DMS153 treated with DMSO at 0.1 percent for 48 hours (cell line): ENCODE measurements around the gene NOVA2.
"Not testable (repeated sequence)": the region's sequence is repeated elsewhere in the genome, so short reads cannot be mapped to it uniquely, and the experiment has no call there.

Experiments used
- DNase-seq: peaks from one replicate; lab custom pipeline; 2025; ENCODE audit not compliant: unreplicated experiment; lab: John Stamatoyannopoulos, UW

The NOVA2 gene

DNA sequence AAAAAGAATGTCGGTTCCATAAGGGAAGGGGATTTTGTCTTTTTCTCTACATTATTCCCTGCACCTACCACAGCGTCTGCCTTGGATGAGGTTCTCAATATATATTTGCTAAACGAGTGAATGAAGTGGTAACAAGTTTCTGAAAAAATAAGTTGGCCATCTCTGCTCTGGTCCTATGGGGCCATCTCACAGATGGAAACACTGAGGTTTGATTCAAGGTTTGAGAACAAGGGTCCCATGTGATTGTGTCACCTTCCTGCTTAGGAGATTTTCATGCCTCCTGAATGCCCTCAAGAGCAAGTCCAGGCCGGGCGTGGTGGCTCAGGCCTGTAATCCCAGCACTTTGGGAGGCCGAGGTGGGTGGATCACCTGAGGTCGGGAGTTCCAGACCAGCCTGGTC is 74.4 kb downstream of the NOVA2 start:
- no peak for DNase-seq

DNA sequence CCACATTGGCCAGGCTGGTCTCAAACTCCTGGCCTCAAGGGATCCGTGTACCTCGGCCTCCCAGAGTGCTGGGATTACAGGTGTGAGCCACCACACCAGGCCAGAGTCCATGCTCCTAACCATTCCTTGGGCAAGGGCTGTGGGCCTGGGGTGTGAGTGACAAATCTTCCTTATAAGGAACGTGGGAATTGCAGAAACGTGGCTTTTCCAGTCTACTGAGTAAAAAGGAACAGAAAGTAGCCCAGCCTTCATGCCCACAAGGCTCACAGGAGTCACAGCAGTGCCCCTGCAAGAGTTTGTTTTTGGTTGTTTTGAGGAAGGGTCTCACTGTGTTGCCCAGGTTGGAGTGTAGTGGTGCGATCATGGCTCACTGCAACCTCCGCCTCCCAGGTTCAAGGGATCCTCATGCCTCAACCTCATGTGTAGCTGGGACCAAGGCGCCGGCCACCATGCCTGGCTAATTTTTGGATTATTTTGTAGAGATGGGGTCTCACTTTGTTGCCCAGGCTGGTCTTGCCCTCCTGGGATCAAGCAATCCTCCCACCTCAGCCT is 76.3 kb downstream of the NOVA2 start:
- DNase-seq, result no peak

DNA sequence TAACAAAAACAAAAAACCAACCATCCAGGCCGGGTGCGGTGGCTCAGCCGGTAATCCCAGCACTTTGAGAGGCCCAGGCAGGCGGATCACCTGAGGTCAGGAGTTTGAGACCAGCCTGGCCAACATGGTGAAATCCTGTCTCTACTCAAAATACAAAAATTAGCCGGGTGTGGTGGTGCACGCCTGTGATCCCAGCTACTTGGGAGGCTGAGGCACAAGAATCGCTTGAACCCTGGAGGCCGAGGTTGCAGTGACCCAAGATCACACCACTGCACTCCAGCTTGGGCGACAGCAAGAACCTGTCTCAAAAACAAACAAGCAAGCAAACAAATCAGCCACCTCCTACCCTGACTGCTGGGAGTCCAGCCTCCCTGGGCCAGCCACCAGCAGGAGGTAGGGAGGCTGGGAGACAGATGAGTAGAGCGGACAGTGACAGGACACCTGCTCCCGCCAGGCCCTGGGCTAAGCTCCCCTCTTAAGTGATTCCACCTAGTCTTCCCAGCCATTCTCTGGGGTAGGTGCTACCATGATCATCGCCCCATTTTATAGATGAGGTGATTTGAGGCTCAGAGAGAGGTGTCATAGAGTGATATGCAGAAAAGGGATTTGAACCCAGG is 77.6 kb downstream of the NOVA2 start:
- DNase-seq, result not testable (repeated sequence)

DNA sequence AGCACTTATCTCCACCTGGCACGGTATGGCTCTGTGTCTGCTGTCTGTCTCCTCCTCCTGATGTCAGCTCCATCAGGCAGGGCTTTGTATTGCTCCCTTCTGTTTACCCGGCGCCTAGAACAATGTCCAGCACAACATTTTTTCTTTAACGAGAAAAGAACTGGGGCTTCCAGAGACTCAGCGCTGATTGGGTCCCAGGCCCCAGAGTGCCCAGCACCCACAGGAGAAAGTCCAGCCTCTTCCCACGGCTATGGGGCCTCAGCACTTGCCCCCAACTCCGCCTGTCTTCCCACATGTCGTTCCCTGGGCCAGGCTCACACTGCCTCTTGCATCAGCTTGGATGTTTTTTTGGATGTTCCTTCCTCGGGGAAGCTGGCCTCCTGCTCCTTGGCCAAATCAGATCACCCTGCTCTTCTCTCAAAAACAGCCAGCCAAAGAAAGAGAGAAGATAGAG is 78.1 kb downstream of the NOVA2 start:
- DNase-seq, result no peak

DNA sequence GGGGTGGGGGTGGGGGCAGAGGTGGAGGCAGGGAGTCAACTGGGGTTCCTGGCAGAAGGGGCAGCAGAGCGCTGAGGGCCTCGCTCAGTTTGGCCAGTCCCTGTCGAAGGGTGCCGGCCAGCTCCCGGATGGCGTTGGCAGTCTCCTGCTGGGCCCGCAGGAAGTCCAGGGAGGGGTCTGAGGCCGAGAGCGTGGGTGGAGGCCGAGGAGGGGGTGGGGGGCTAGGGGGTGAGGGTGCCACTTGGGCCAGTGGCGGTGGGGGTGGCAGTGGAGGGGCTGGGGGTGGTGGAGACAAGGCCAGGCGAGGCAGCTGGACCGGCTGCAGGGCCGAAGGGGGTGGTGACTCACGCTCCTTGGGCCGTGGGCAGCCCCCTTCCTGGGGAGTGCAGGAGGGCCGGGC is 82.8 kb downstream of the NOVA2 start:
- no peak for DNase-seq

DNA sequence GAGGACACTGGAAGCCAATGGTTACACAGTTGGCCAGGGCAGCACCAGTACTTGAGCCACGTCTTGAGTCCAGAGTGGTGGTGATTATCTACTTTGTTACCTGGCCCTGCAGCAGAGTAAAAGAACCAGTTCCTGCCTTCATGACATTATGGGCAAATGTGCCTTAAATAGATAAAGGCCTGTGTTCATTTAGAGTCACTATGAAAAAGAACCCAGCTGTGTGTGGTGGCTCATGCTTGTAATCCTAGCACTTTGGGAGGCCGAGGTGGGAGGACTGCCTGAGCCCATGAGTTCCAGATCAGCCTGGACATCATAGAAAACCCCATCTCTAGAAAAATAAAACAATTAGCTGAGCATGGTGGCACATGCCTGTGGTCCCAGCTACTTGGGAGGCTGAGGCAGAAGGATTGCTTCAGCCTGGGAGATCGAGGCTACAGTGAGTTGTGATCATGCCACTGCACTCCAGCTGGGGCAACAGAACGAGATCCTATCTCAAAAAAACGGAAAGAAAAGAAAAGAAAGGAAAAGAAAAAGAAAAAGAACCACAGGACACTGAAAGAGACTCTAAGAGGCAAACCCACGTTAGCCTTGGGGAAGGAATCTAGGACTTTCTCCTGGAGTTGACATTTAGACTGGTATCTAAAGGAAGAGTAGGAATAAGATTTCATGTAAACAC is 84.3 kb downstream of the NOVA2 start:
- no peak for DNase-seq

DNA sequence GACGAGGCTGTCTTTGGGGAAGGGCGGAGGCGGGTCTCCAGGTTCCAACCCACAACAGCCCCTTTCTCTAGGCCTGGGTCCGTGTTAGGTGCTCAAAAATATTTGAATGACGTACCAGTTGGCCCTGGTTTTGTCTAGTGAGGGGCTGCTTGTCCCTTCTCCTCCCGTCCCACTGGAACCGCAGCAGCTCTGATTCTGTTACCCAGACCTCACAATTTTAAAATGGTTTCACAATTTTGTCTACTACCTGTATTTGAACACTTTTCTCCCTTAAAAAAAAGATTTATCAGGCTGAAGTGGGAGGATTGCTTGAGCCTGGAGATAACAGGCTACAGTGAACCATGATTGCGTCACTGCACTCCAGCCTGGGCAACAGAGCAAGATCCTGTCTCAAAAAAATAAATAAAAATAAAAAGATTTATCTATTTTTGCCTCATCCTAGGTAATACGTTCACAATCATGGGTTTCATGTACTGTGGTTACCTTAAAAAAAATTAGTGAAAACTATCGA is 86.4 kb downstream of the NOVA2 start:
- DNase-seq, result no peak

DNA sequence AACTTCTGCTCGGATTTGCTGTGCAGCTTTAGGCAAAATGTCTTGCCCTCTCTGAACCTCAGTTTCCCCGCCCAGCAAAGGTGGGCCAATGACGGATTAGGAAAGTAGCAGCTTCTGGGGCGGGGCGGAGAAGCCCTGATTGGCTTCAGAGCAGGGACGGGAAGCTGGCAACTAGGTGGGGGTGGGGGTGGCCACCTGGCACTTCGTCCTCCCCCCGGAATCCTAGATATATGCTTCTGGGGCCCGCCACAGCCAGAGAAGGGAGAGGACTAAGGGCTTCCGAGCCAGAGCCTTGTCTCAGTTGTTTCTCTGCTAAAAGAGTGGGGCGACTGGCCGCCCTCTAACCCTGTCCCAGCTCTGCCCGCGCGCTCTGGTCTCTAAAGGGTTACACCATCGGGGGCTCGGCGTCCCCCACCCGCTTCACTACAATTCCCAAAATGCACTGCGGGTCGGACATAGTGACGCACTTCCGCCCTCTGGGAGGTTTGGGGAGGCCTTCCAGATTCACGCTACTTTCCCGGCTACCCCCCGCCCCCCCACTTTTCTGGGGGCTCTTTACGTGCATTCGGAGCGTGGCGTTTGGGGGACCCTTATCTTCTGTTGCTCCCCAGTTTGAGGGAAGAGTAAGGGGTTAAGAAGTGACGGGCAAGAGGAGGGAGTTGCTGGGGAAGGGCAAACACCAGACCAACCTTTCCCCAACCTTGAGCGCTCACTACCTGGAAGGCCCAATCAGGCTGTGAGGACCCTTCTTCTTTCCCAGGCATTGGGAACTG is 87.1 kb downstream of the NOVA2 start:
- peak; percentile 71 for DNase-seq

DNA sequence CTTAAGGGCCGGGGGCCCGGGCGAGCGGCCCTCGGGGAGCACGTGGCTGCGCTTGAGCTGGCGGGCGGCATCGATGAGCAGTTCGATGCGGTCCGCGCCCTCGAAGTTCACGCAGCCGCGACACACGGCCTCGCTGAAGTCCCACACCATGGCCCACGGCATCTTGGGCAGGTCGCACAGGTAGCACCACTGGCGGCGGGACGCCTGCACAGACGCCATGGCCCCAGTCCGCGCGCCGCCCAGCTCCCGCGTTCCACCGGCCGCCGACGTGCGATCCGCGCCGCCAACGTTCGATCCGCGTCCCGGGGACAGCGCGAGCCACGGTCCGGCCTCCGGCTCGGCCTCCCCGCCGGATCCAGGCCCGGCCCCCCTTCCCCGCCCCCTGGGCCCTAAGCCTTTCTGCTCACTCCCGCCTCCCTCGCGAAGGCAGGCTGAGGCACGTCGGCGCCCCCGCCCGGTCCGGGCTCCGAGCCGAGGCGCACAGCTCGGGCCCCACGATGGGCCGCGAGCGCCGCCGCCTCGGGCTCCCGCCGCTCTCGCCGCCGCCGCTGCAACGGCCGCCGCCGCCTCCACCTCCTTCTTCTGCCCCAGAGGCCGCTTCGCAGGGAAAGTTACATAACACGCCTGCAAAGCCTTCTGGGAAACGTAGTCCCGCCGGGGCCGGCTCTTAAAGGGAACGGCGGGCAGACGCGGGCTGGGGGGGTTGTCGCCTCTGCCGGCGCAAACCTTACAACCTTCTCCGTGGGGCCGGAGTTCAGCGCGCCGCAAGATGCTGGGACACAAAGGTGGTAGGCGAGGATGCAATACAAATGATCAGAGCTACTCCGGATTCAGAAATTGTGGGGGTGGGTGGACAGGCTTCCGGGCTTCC is 87.9 kb downstream of the NOVA2 start, which contains the start of gene IRF2BP1:
Gene IRF2BP1 (minus strand): TSS at position 586 of the 871 bp plus-strand sequence. CDS start 367 bp downstream, at position 219.
- peak; percentile 75 for DNase-seq

DNA sequence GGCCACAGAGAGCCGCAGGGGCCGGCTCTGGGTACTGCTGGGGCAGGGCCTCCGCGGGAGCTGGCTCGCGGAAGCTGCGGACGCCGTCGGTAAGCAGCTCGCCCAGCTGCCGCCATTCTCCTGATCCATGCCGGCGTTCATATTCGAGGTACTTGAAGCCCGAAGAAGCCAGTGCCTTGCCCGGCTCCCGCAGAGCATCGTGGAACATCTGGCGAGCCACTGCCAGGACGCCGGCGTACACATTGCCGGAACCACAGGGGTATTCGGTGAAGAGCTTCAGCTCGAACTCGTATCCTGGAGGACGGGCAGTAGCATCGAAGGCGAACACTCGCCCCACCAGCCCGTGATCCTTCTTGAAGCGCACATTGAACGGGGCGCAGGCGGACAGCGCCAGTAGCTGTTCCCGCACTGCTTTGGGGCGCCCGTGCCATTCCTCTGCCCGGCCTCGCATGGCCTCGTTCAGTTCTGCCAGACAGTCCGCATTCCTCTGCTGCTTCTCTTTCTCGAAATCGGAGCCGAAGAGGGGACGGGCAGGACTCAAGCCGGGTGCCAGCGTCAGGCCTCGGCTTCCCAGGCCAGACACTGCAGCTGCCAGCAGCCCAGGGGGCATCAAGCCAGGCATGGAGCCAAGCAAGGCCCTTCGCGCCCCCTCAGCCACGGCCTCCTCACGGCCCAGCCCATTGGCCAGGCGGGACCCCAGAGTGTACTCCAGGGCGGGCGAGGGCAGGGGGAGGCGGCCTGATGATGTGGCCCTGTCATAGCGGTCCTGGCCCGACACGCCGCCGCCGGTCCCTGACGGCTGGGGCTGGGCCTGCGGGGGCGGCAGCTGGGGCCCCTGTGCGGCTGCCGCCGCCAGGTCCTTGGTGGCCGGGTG is 88.7 kb downstream of the NOVA2 start:
- no peak for DNase-seq

DNA sequence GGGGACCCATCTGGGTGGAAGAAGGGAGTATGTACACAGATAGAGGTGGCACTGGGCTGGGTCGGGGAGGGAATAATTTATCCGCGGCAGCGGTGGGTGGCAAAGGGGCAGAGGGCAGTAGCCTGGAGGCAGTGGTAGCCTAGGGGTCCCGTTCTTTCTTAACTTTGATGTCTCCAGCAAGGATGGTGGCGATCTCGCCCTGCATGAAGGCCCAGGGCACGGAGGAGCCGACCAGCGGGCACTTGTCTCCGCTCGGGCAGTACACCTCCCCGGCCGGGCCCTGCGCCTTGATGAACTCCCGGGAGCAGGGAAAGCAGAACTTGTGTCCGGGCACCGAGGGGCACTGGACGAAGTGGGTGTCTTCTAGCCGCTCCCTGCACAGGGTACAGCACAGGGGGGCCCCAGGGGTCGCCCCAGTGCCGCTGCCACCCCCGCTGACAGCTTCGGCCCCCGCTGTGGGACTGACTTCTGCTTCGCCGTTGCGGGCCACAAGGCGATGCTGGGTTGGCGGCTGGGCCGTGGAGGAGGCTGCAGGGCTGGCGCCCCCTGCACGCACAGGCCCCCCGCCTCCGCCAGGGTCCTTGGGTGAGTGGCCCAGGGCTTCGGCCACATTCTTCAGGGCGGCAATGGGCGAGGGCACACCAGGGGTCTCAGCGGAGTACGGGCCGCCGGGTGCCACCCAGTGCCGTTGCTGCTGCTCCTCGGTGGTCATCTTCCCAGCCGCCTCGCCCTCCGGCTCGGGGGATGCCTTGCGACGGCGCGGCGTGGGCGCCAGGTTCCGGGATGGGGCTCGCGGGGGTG is 89.6 kb downstream of the NOVA2 start:
- DNase-seq, result no peak
